Upper lobe of left lung (tissue), 4 donors: ENCODE measurements around the gene THAP5.
"Not testable (repeated sequence)": the region's sequence is repeated elsewhere in the genome, so short reads cannot be mapped to it uniquely, and the experiment has no call there.

Source experiments
- EP300 ChIP-seq, 4 donors: sonication (generic); formaldehyde crosslinking; IDR thresholded peaks; one replicate each; pipeline ENCODE4 v1.5.1; 2017; ENCODE audit warnings: antibody characterized with exemption in 4 of 4, control low read depth in 2 of 4
- POLR2A ChIP-seq, 4 donors: fragments of 450-650 bp; IDR thresholded peaks; one replicate each; pipeline ENCODE4 v1.5.1; 2016 to 2017; ENCODE audit warnings: antibody characterized with exemption in 4 of 4, mild to moderate bottlenecking in 2 of 4
- TF ChIP-seq, protein P1 (sequence below), 6 experiments: fragments of 450-650 bp in 4 of 6; fragments of 200-600 bp in 2 of 6; sonication (generic) in 2 of 6; IDR thresholded peaks; one replicate each; pipeline ENCODE4 v1.5.1; 2016 to 2019; ENCODE audit warnings: antibody characterized with exemption in 6 of 6

GRCh38 chr7:108556665-108557064 lies 12.8 kb downstream of the THAP5 start:
- not testable (repeated sequence) for TF ChIP-seq EP300, POLR2A (IDR thresholded peaks at IDR 0.05)
- TF ChIP-seq, protein P1, sequence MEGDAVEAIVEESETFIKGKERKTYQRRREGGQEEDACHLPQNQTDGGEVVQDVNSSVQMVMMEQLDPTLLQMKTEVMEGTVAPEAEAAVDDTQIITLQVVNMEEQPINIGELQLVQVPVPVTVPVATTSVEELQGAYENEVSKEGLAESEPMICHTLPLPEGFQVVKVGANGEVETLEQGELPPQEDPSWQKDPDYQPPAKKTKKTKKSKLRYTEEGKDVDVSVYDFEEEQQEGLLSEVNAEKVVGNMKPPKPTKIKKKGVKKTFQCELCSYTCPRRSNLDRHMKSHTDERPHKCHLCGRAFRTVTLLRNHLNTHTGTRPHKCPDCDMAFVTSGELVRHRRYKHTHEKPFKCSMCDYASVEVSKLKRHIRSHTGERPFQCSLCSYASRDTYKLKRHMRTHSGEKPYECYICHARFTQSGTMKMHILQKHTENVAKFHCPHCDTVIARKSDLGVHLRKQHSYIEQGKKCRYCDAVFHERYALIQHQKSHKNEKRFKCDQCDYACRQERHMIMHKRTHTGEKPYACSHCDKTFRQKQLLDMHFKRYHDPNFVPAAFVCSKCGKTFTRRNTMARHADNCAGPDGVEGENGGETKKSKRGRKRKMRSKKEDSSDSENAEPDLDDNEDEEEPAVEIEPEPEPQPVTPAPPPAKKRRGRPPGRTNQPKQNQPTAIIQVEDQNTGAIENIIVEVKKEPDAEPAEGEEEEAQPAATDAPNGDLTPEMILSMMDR (IDR thresholded peaks at IDR 0.05): not testable (repeated sequence)
